Lung (tissue), 16 donors: ENCODE results near the gene ELMOD1. TPM values are rescaled to one million over a fixed set of nuclear protein-coding genes. Genes with fewer than 3 reads are reported as not detected.

Experiments used
- ATAC-seq: fragments of 200-7000 bp; cut with Tn5 transposase; one replicate; pipeline ENCODE4 v1.9.1; 2020; ENCODE audit warnings: moderate number of reproducible peaks; ENCODE audit not compliant: insufficient read depth, low FRiP score
- DNase-seq, 3 donors: peaks; one replicate each; pipeline ENCODE4 v3.0.0-alpha.2; 2013 to 2017
- H3K27ac ChIP-seq, 2 donors: one replicate each; pipeline ENCODE4 v1.5.1; 2013; ENCODE audit warnings: mild to moderate bottlenecking in 2 of 2, moderate library complexity in 2 of 2, control low read depth in 1 of 2, inconsistent platforms in 1 of 2, low read depth in 1 of 2, low read length in 1 of 2
- H3K27me3 ChIP-seq, 3 donors: one replicate each; pipeline ENCODE4 v1.5.1; 2013; ENCODE audit warnings: low read length in 2 of 3; ENCODE audit not compliant: control insufficient read depth in 3 of 3, insufficient read depth in 3 of 3
- H3K36me3 ChIP-seq, 4 donors: one replicate each; pipeline ENCODE4 v1.5.1; 2013; ENCODE audit warnings: low read length in 4 of 4, mild to moderate bottlenecking in 1 of 4, moderate library complexity in 1 of 4; ENCODE audit not compliant: control insufficient read depth in 4 of 4, insufficient read depth in 4 of 4
- H3K4me1 ChIP-seq, 5 donors: one replicate each; pipeline ENCODE4 v1.5.1; 2013; ENCODE audit warnings: low read length in 5 of 5, mild to moderate bottlenecking in 2 of 5, moderate library complexity in 1 of 5; ENCODE audit not compliant: control insufficient read depth in 5 of 5, insufficient read depth in 5 of 5
- H3K4me3 ChIP-seq: one replicate; pipeline ENCODE4 v1.5.1; 2013; ENCODE audit warnings: mild to moderate bottlenecking, control low read depth, moderate library complexity
- H3K9ac ChIP-seq, 2 donors: one replicate each; pipeline ENCODE4 v1.5.1; 2013; ENCODE audit warnings: low read length in 2 of 2, control low read depth in 1 of 2; ENCODE audit not compliant: insufficient read depth in 1 of 2
- H3K9me3 ChIP-seq, 4 donors: one replicate each; pipeline ENCODE4 v1.5.1; 2013; ENCODE audit warnings: low read length in 3 of 4, mild to moderate bottlenecking in 1 of 4, moderate library complexity in 1 of 4; ENCODE audit not compliant: control insufficient read depth in 4 of 4, insufficient read depth in 3 of 4
- CTCF ChIP-seq: IDR thresholded peaks from 2 replicates; pipeline ENCODE4 v1.5.1; 2012; ENCODE audit warnings: mild to moderate bottlenecking; ENCODE audit errors: control extremely low read depth, extremely low read depth
- WGBS, 2 donors: extraction: QIAGEN DNeasy Blood & Tissue Kit; methylation state at CpG; one replicate each; pipeline ENCODE4 v1.1.7; 2013; 5-methylcytosine and 5-hydroxymethylcytosine counted together
- long read RNA-seq, 5 donors: transcript quantifications; one replicate each; lab custom pipeline, GENCODE V29; 2026
- polyA plus RNA-seq, 2 donors: library from polyadenylated mRNA; stranded (reverse); fragments of 200-250 nt; gene quantifications; one replicate each; pipeline ENCODE4 v1.2.1, GENCODE V29; 2013
- total RNA-seq, 2 donors: library from RNA; depleted of rRNA in 1 of 2; stranded (reverse); fragments of >200 nt in 1 of 2; gene quantifications; one replicate each; pipeline ENCODE4 v1.2.1, GENCODE V29; 2014 to 2021
- donor health status: control.
- donor health status: control.
- donor health status: Bipolar disorder and iron deficiency.
- donor health status: healthy.
- donor health status: DM: yes; HTN: yes; CAD: no.

ELMOD1 gene
- 1 to 10 TPM; 1.1 to 1.9 TPM for total RNA-seq
- under 1 TPM; 0.19 to 0.53 TPM for polyA plus RNA-seq
- long read RNA-seq, donor 1: 0 reads
- long read RNA-seq, donor 2: 0 reads
- long read RNA-seq, donor 3: 0 reads
- long read RNA-seq, donor 4: 0 reads
- long read RNA-seq, donor 5: 0 reads

GRCh38 chr11:107590460-107591377 is at the start of gene ELMOD1:
ELMOD1 (plus strand) TSS chr11:107591147; CDS start chr11:107618190, 27,043 bp downstream.
- peaks cover 0 to 16% (median 7%) of the 10 kb centered on the region in 5 donors for H3K4me1 ChIP-seq
- DNase-seq: peak; percentile 39 to 70 (median 64)

GRCh38 chr11:107545101-107545514 is 45.8 kb upstream of the ELMOD1 start:
- Histone ChIP-seq H3K4me1 (peaks cover 0 to 4% (median 0%) of the 10 kb centered on the region in 5 donors), H3K4me3 (no peak overlapping the region), H3K9me3 (no peaks in the 10 kb centered on the region), H3K9ac (no peak overlapping the region), H3K27ac (no peak overlapping the region), H3K27me3 (no peaks in the 10 kb centered on the region), H3K36me3 (peaks cover 0 to 16% (median 2%) of the 10 kb centered on the region in 4 donors)
- ATAC-seq: no peak
- WGBS, 2 donors: 75 to 92% methylated on average over 1 of the region's 1 CpG
- no peak for DNase-seq
- no peak for TF ChIP-seq CTCF

More at GRCh38 chr11:107590460-107591377, at the start of gene ELMOD1:
- Histone ChIP-seq H3K36me3 (no peaks in the 10 kb centered on the region), H3K27me3 (peaks cover 0 to 59% (median 49%) of the 10 kb centered on the region in 3 donors), H3K9ac (peak within 1 kb of the TSS in 1 of 2 donors; percentile 53), H3K27ac (no peak within 1 kb of the TSS), H3K9me3 (peaks cover 0 to 2% (median 0%) of the 10 kb centered on the region in 4 donors), H3K4me3 (peak within 1 kb of the TSS; percentile 69)
- peak; percentile 67 for ATAC-seq
- no peak for TF ChIP-seq CTCF
- WGBS, 2 donors: 1 to 2% methylated on average over 62 to 74 of the region's 74 CpGs

GRCh38 chr11:107547961-107548360 is 43.0 kb upstream of the ELMOD1 start:
- WGBS, 2 donors: 79 to 86% methylated on average over 4 of the region's 4 CpGs

More at GRCh38 chr11:107547961-107548360, 43.0 kb upstream of the ELMOD1 start:
- H3K9me3 ChIP-seq: no peaks in the 10 kb centered on the region
- no peak overlapping the region for H3K9ac ChIP-seq
- ATAC-seq: no peak
- peaks cover 0 to 7% (median 0%) of the 10 kb centered on the region in 5 donors for H3K4me1 ChIP-seq
- H3K27ac ChIP-seq: peak overlapping the region in 1 of 2 donors; percentile 33
- no peaks in the 10 kb centered on the region for H3K27me3 ChIP-seq
- no peak for TF ChIP-seq CTCF
- DNase-seq: peak; percentile 39 to 63 (median 40)
- H3K4me3 ChIP-seq: no peak overlapping the region
- peaks cover 0 to 20% (median 7%) of the 10 kb centered on the region in 4 donors for H3K36me3 ChIP-seq
